Measurements from ENCODE around the gene FKBP11. TPM values are rescaled to one million over a fixed set of nuclear protein-coding genes. Genes with fewer than 3 reads are reported as not detected.
"Not testable (repeated sequence)": the region's sequence is repeated elsewhere in the genome, so short reads cannot be mapped to it uniquely, and the experiment has no call there.

FKBP11 gene
- total and polyA plus RNA-seq, 4 donors: 14.3 to 51.3 (median 38.5) TPM

DNA sequence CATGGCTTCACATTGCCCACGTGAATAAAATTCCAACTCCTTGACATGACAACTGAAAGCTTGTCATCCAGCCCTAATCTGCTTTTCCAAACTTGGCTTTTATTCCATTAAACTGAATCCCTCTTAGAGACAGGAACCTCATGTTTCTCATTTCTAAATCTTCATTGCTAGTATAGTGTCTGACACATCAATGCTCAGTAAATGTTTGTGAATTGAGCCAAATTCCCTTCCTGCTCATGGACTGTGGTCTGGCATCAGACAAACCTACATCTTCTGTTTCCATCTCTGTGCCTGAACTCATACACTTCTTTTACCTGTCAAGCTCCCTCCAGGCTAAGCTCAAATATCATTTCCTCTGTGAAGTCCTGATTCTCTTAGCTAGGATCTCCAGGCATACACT, 4.3 kb upstream of the FKBP11 start:
- H3K36me3 ChIP-seq (ENCODE audit: control insufficient read depth in 1 of 2, insufficient read depth in 2 of 2, low read length in 1 of 2): peaks cover 2 to 8% of the 10 kb centered on the region in 2 donors
- H3K4me3 ChIP-seq (ENCODE audit: low read length in 2 of 2): no peak overlapping the region
- DNase-seq (no peak), ATAC-seq (ENCODE audit: low FRiP score) (no peak)
- WGBS, 2 donors: 83 to 85% methylated on average over 1 of the region's 1 CpG
- H3K9me3 ChIP-seq (ENCODE audit: control insufficient read depth, low read length): no peaks in the 10 kb centered on the region
- no peaks in the 10 kb centered on the region for H3K27me3 ChIP-seq (ENCODE audit: control insufficient read depth in 1 of 2, insufficient read depth in 2 of 2, low read length in 1 of 2)
- intact Hi-C loops (cut with DNase I): no loop called here
- no peaks in the 10 kb centered on the region for H3K4me1 ChIP-seq (ENCODE audit: control insufficient read depth in 1 of 2, insufficient read depth in 2 of 2, low read length in 2 of 2)
- H3K27ac ChIP-seq (ENCODE audit: low read depth in 1 of 2, low read length in 2 of 2): no peak overlapping the region

GRCh38 chr12:48927261-48927660, 2.0 kb upstream of the FKBP11 start:
- H3K36me3 ChIP-seq (ENCODE audit: control insufficient read depth in 1 of 2, insufficient read depth in 2 of 2, low read length in 1 of 2): no peaks in the 10 kb centered on the region
- H3K4me1 ChIP-seq (ENCODE audit: control insufficient read depth in 1 of 2, insufficient read depth in 2 of 2, low read length in 2 of 2): no peaks in the 10 kb centered on the region
- no peak overlapping the region for H3K4me3 ChIP-seq (ENCODE audit: low read length in 2 of 2)
- ATAC-seq (ENCODE audit: low FRiP score): no peak
- no peaks in the 10 kb centered on the region for H3K9me3 ChIP-seq (ENCODE audit: control insufficient read depth, low read length)
- no peaks in the 10 kb centered on the region for H3K27me3 ChIP-seq (ENCODE audit: control insufficient read depth in 1 of 2, insufficient read depth in 2 of 2, low read length in 1 of 2)
- 94 to 98% methylated on average over 2 of the region's 2 CpGs for WGBS, 2 donors
- intact Hi-C loops (cut with DNase I): no loop called here
- H3K27ac ChIP-seq (ENCODE audit: low read depth in 1 of 2, low read length in 2 of 2): no peak overlapping the region
- no peak for DNase-seq

GRCh38 chr12:48924617-48925303, 532 bp downstream of the FKBP11 start:
- no peaks in the 10 kb centered on the region for H3K36me3 ChIP-seq (ENCODE audit: control insufficient read depth in 1 of 2, insufficient read depth in 2 of 2, low read length in 1 of 2)
- intact Hi-C loops (cut with DNase I): no loop called here
- no peak overlapping the region for H3K27ac ChIP-seq (ENCODE audit: low read depth in 1 of 2, low read length in 2 of 2)
- DNase-seq (peak; percentile 54 to 83), ATAC-seq (ENCODE audit: low FRiP score) (peak; percentile 74)
- no peaks in the 10 kb centered on the region for H3K9me3 ChIP-seq (ENCODE audit: control insufficient read depth, low read length)
- WGBS, 2 donors: 1% methylated on average over 43 of the region's 43 CpGs
- no peaks in the 10 kb centered on the region for H3K27me3 ChIP-seq (ENCODE audit: control insufficient read depth in 1 of 2, insufficient read depth in 2 of 2, low read length in 1 of 2)
- no peaks in the 10 kb centered on the region for H3K4me1 ChIP-seq (ENCODE audit: control insufficient read depth in 1 of 2, insufficient read depth in 2 of 2, low read length in 2 of 2)
- peak overlapping the region; percentile 54 to 69 for H3K4me3 ChIP-seq (ENCODE audit: low read length in 2 of 2)

DNA sequence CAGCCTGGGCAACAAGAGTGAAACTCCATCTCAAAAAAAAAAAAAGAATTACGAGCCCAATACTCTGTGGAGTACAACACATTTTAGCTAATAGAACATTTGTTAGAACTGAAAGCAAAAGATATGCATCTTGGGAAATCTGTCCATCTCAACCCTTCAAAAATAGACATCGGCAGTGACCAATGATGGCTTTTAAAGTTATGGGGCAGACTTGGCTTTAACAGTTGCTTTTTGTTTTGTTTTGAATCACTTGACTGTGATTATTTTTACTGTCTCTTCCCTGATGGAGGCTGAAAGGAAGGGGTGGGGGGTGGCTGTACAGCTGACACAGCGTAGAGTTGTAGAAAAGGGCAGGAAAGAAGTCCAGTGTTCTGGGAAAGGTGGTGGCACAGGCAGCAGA, 2.2 kb downstream of the FKBP11 start:
- Histone ChIP-seq H3K27ac (ENCODE audit: low read depth in 1 of 2, low read length in 2 of 2) (no peak overlapping the region), H3K36me3 (ENCODE audit: control insufficient read depth in 1 of 2, insufficient read depth in 2 of 2, low read length in 1 of 2) (no peaks in the 10 kb centered on the region), H3K4me1 (ENCODE audit: control insufficient read depth in 1 of 2, insufficient read depth in 2 of 2, low read length in 2 of 2) (no peaks in the 10 kb centered on the region), H3K9me3 (ENCODE audit: control insufficient read depth, low read length) (no peaks in the 10 kb centered on the region), H3K27me3 (ENCODE audit: control insufficient read depth in 1 of 2, insufficient read depth in 2 of 2, low read length in 1 of 2) (no peaks in the 10 kb centered on the region), H3K4me3 (ENCODE audit: low read length in 2 of 2) (no peak overlapping the region)
- DNase-seq (no peak), ATAC-seq (ENCODE audit: low FRiP score) (no peak)
- intact Hi-C loops (cut with DNase I): no loop called here
- WGBS, 2 donors: 94 to 95% methylated on average over 3 of the region's 3 CpGs

GRCh38 chr12:48917857-48918537, 7.3 kb downstream of the FKBP11 start:
- WGBS, 2 donors: 61% methylated on average over 3 of the region's 3 CpGs
- H3K4me3 ChIP-seq (ENCODE audit: low read length in 2 of 2): no peak overlapping the region
- no peak for ATAC-seq (ENCODE audit: low FRiP score)

DNA sequence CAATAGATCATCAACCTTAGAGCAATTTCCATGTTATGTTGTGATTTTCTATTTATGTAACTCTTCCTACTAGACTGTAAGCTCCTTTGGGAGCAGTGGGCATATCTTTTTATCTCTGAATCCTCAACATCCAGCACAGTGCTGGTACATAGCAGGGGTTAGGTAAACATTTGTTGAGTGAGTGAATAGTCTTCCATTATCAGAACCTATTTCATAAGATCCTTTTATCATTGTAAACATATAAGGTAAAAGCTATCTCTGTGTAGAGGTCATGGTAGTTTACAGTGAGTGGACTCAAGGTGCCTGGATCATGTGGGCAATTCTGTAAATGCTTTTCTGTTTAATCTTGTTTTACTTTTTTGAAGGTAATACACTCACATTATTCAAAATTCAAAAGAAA, 15.1 kb downstream of the FKBP11 start:
- Histone ChIP-seq H3K4me1 (ENCODE audit: control insufficient read depth in 1 of 2, insufficient read depth in 2 of 2, low read length in 2 of 2) (no peaks in the 10 kb centered on the region), H3K27me3 (ENCODE audit: control insufficient read depth in 1 of 2, insufficient read depth in 2 of 2, low read length in 1 of 2) (no peaks in the 10 kb centered on the region), H3K9me3 (ENCODE audit: control insufficient read depth, low read length) (no peaks in the 10 kb centered on the region), H3K27ac (ENCODE audit: low read depth in 1 of 2, low read length in 2 of 2) (no peak overlapping the region), H3K36me3 (ENCODE audit: control insufficient read depth in 1 of 2, insufficient read depth in 2 of 2, low read length in 1 of 2) (peaks cover 0 to 2% of the 10 kb centered on the region in 2 donors), H3K4me3 (ENCODE audit: low read length in 2 of 2) (no peak overlapping the region)
- intact Hi-C loops (cut with DNase I): no loop called here
- no peak for ATAC-seq (ENCODE audit: low FRiP score)
- no peak for DNase-seq

More at GRCh38 chr12:48917857-48918537, 7.3 kb downstream of the FKBP11 start:
- Histone ChIP-seq H3K27ac (ENCODE audit: low read depth in 1 of 2, low read length in 2 of 2) (no peak overlapping the region), H3K9me3 (ENCODE audit: control insufficient read depth, low read length) (no peaks in the 10 kb centered on the region), H3K4me1 (ENCODE audit: control insufficient read depth in 1 of 2, insufficient read depth in 2 of 2, low read length in 2 of 2) (no peaks in the 10 kb centered on the region), H3K27me3 (ENCODE audit: control insufficient read depth in 1 of 2, insufficient read depth in 2 of 2, low read length in 1 of 2) (no peaks in the 10 kb centered on the region), H3K36me3 (ENCODE audit: control insufficient read depth in 1 of 2, insufficient read depth in 2 of 2, low read length in 1 of 2) (peaks cover 0 to 2% of the 10 kb centered on the region in 2 donors)
- no peak for DNase-seq
- intact Hi-C loops (cut with DNase I): no loop called here

- DNase-seq; H3K4me1 ChIP-seq (ENCODE audit: control insufficient read depth in 1 of 2, insufficient read depth in 2 of 2, low read length in 2 of 2); H3K36me3 ChIP-seq (ENCODE audit: control insufficient read depth in 1 of 2, insufficient read depth in 2 of 2, low read length in 1 of 2); H3K27ac ChIP-seq (ENCODE audit: low read depth in 1 of 2, low read length in 2 of 2); H3K4me3 ChIP-seq (ENCODE audit: low read length in 2 of 2); H3K9me3 ChIP-seq (ENCODE audit: control insufficient read depth, low read length); H3K27me3 ChIP-seq (ENCODE audit: control insufficient read depth in 1 of 2, insufficient read depth in 2 of 2, low read length in 1 of 2); intact Hi-C loops (cut with DNase I); ATAC-seq (ENCODE audit: low FRiP score): not testable (repeated sequence)
- WGBS, 2 donors: 86 to 95% methylated on average over 11 of the region's 11 CpGs
Observed at GRCh38 chr12:48909698-48910097, 15.6 kb downstream of the FKBP11 start.

- no peak overlapping the region for H3K4me3 ChIP-seq (ENCODE audit: low read length in 2 of 2)
- intact Hi-C loops (cut with DNase I): no loop called here
- no peaks in the 10 kb centered on the region for H3K36me3 ChIP-seq (ENCODE audit: control insufficient read depth in 1 of 2, insufficient read depth in 2 of 2, low read length in 1 of 2)
- no peaks in the 10 kb centered on the region for H3K9me3 ChIP-seq (ENCODE audit: control insufficient read depth, low read length)
- H3K4me1 ChIP-seq (ENCODE audit: control insufficient read depth in 1 of 2, insufficient read depth in 2 of 2, low read length in 2 of 2): no peaks in the 10 kb centered on the region
- no peak overlapping the region for H3K27ac ChIP-seq (ENCODE audit: low read depth in 1 of 2, low read length in 2 of 2)
- no peak for DNase-seq
- H3K27me3 ChIP-seq (ENCODE audit: control insufficient read depth in 1 of 2, insufficient read depth in 2 of 2, low read length in 1 of 2): no peaks in the 10 kb centered on the region
- 61 to 64% methylated on average over 3 of the region's 3 CpGs for WGBS, 2 donors
- no peak for ATAC-seq (ENCODE audit: low FRiP score)
Observed at GRCh38 chr12:48907245-48907644, 18.0 kb downstream of the FKBP11 start.

GRCh38 chr12:48903982-48904411, 21.3 kb downstream of the FKBP11 start:
- peak; percentile 90 to 94 for DNase-seq
- ATAC-seq (ENCODE audit: low FRiP score): peak; percentile 90
- Histone ChIP-seq H3K27ac (ENCODE audit: low read depth in 1 of 2, low read length in 2 of 2) (no peak overlapping the region), H3K4me1 (ENCODE audit: control insufficient read depth in 1 of 2, insufficient read depth in 2 of 2, low read length in 2 of 2) (no peaks in the 10 kb centered on the region), H3K4me3 (ENCODE audit: low read length in 2 of 2) (no peak overlapping the region), H3K27me3 (ENCODE audit: control insufficient read depth in 1 of 2, insufficient read depth in 2 of 2, low read length in 1 of 2) (no peaks in the 10 kb centered on the region), H3K9me3 (ENCODE audit: control insufficient read depth, low read length) (no peaks in the 10 kb centered on the region), H3K36me3 (ENCODE audit: control insufficient read depth in 1 of 2, insufficient read depth in 2 of 2, low read length in 1 of 2) (no peaks in the 10 kb centered on the region)
- intact Hi-C loops (cut with DNase I): no loop called here
- 0 to 1% methylated on average over 19 of the region's 19 CpGs for WGBS, 2 donors
